HG03354 (cell line): ENCODE measurements around the gene MEIS1.
"Not testable (repeated sequence)": the region's sequence is repeated elsewhere in the genome, so short reads cannot be mapped to it uniquely, and the experiment has no call there.

ENCODE experiments used
- ATAC-seq: cut with Tn5 transposase; IDR thresholded peaks from one replicate; pipeline ENCODE4 v1.9.1; 2021; ENCODE audit warnings: mild to moderate bottlenecking; ENCODE audit not compliant: unreplicated experiment, poor library complexity, severe bottlenecking

Gene MEIS1

DNA sequence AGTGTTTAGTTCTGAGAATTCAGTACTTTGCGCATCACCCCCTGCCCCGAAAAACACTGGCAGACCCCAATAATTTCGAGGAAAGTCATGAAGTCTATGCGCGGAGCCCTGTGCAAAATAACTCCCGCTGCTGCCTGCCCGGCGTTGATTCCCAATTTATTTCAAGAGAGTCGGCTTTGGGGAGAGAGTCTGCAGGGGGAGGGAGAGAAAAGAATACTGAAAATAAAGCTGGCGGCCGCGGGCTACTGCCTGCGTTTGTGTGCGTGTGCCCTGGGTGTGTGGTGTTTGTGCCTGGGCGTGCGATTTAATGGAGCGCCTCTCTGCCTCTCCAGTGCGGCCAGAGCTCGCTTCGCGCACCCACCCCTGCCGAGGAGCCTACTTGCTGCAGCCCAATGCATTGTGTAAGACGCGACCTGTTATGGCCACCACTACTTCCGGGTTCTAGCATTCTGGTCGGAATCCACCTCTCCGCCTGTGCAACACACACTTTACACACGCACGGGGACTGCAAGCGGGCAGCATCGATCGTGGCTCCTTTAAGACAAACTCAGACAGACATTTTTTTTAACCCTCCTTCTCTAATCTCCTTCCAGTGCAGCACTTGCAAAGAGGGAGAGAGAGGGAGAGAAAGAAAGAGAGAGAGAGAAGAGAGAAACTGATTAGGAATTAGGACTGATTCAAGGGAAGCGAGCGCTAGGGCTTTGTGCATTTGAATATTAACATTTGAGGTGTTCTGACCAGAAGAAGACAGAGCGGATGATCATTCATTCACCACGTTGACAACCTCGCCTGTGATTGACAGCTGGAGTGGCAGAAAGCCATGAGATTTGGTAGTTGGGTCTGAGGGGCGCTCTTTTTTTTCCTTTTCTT lies at the start of gene MEIS1:
MEIS1 (plus strand) TSS at position 447 of the 870 bp plus-strand sequence. CDS start 732 bp downstream, outside the sequence.
- ATAC-seq: peak; percentile 79

DNA sequence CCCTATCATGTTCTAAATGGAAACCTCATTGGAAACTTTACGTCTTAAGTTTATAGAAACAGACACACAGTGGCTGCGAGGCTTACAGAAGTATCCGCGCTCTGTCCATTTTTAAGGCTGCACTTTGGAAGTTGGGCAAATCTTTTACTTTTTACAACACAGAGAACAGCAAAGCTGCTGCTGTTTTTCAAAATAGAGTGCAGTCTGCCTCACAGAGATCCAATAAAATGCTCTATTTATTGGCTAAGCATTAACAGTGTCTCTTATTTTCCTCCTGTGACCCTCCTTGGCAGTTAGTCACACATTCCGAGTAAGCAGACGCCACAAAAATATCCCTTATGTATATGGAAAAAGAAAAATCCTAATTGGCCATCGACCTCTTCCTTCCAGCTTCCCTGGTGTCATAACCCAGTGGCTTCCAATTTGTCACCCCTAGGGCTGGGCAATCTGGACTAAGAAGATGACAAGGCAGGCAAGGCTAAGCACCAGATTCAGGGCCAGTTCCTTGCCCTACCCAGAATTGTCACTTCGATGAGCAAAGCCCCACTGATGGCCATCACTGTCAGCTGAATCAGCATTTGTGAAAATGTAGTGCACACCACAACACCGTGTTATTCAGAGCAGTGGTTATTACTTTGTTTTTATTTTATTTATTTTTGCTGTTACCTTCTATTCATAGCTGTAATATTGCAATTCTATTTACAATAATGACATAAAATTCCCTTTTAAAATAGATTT lies 47.7 kb upstream of the MEIS1 start:
- ATAC-seq: no peak

DNA sequence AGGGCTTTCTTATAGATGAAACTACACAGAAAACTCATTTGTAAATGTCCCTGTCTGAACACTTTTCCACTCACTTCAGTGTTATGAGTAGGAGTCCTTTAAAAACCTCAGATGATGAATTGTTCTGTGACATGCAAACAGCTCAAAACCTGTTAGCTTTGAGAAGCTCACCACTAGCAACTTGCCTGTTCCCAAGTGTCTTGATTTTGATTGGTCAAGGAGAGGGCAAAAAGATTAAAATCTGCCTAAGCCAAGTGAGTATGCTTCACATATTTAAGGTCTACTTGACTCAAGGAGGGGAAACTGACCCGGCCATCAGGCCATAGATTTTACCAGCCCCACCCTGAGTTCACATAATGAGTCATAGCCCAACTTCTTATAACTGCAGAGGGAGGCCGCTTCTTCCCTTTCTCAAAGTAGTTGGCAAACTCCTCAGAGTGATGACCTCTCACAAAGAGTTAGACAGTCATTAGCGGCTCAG lies 45.2 kb upstream of the MEIS1 start:
- no peak for ATAC-seq

DNA sequence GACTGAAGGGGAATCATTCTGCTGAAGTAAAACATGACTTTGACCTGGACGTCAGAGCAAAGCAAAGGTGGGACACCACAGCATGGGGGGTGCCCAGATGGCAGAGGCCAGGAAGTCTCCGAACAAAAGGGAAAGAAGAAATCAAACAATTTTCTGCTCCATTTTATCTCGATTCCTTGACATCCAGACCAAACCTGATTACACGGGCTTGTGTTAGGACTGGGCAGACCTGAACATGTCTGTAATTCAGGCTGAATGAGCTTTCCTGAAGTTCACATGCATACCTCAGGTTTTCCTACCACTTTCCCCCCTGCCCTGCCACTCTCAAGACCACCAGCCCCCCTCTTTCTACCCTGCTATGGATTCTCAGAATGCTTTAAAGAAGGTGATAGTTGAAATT lies 44.8 kb upstream of the MEIS1 start:
- no peak for ATAC-seq

DNA sequence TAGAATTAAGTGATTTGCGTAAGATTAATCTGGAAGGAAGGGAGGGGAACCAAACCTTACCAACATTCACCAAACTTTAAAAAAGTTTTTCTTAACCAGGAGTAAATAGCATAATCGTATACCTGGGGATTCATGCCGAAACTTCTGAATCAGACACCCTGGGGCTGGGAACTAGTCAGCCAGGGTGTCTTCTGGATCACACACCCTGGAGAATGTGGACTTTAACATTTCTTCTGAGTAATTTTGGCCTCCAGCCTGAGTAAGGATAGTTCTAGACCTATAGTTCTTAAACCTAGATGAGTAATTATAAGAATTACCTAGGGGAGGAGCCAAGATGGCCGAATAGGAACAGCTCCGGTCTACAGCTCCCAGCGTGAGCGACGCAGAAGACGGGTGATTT lies 44.1 kb upstream of the MEIS1 start:
- ATAC-seq: no peak

DNA sequence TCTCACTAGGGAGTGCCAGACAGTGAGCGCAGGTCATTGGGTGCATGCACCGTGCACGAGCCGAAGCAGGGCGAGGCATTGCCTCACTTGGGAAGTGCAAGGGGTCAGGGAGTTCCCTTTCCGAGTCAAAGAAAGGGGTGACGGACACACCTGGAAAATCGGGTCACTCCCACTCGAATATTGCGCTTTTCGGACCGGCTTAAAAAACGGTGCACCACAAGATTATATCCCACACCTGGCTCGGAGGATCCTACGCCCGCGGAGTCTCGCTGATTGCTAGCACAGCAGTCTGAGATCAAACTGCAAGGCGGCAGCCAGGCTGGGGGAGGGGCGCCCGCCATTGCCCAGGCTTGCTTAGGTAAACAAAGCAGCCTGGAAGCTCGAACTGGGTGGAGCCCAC lies 43.7 kb upstream of the MEIS1 start:
- not testable (repeated sequence) for ATAC-seq

DNA sequence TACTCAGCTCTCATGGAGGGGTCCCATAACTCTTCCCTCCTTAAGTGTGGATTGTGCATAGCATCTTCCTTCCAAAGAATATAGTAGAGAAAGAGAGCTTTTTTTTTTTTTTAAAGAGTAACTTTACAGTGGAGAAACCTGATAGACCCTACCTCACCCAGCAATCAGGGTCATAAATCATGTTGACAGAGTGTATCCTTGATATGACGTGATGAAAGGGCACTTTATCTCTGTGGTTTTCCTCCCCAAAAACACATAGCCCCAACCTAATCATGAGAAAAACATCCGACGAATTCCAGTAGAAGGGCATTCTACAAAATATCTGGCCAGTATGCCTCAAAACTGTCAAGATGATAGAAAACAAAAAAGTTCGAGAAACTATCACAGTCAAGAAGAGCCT lies 29.5 kb upstream of the MEIS1 start:
- ATAC-seq: no peak

DNA sequence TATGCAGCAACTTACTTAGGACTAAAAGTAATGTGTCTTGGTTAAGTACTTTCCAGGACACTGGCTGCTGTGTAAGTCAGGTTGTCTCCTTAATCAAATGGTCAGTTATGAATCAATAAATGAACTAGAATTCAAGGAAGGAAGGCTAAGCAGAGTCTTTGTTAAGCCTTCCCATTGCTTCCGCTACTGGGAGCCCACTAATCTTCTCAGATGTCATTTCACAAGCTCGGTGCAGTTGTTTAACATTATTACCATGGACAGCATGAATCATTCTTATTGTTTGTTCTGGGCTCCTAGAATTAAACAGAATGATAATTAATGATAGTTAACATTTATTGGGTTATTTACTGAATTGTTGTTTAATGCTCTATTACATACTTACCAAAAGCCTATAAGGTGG lies 26.0 kb upstream of the MEIS1 start:
- ATAC-seq: no peak

DNA sequence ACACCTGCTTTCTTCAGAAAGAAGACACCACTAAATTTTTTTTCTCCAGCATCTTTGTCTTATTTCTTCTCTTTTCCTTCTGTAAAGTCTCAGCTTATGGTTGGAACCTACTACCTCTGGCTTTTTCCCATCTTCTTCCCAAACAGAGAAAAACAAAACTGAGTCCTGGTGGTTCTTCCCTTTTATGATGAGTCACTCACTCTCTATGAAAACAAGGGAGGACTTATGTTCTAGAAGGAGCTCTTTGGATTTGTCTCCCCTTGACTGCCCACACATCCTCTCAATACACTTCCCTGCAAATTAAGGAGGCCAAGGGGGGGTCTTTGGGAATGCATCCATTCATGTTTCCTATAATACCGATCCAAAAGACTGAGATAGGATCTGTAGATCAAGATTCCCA lies 22.1 kb upstream of the MEIS1 start:
- no peak for ATAC-seq

DNA sequence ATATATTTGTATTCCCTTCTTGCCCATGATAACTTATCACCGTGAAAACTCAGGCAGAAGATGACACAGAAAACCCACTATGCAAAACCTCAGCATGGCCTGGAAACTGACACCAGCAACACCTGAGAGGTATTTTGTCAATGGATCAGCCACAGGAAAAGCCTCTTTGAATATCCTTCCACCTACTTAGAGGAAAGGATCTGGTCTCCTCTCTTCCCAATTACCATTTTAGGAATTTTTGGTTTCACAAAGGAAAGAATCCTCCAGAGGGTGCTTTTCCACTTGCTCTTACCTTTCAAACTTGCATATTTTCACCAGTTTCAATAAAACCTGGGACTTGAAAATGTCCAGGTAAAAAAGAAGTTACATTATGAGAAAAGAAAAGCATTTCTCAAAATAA lies 20.0 kb upstream of the MEIS1 start:
- no peak for ATAC-seq

DNA sequence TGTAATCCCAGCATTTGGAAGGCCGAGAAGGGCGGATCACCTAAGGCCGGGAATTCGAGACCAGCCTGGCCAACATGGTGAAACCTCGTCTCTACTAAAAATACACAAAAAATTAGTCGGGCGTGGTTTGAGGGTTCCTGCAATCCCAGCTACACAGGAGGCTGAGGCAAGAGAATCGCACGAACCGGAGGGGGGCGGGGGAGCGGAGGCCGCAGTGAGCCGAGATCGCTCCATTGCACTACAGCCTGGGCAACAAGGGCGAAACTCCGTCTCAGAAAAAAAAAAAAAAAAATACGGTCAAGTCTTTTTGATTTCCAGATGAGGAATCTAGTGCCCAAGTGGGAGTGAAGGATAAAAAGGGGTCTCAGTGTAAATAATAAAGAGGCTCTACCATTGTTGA lies 16.5 kb upstream of the MEIS1 start:
- ATAC-seq: no peak

DNA sequence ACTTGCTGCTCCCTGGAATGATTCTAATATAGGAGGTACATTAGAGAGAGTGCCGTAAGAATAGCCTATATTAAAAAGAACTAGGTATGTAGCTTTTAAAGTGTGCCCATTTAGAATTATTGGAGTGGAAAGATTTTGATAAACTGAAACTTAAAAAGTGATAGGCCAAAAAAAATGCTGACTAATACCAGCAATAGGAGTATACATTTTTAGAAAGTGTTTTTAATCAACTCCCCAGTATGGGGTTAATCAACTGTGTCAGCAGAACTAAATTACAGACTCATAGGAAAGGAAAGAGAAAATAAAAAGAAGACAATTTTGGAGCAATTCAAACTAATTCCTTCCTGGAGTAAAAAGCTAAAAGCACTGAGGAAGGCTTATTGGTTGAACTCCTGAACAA lies 13.3 kb upstream of the MEIS1 start:
- no peak for ATAC-seq

DNA sequence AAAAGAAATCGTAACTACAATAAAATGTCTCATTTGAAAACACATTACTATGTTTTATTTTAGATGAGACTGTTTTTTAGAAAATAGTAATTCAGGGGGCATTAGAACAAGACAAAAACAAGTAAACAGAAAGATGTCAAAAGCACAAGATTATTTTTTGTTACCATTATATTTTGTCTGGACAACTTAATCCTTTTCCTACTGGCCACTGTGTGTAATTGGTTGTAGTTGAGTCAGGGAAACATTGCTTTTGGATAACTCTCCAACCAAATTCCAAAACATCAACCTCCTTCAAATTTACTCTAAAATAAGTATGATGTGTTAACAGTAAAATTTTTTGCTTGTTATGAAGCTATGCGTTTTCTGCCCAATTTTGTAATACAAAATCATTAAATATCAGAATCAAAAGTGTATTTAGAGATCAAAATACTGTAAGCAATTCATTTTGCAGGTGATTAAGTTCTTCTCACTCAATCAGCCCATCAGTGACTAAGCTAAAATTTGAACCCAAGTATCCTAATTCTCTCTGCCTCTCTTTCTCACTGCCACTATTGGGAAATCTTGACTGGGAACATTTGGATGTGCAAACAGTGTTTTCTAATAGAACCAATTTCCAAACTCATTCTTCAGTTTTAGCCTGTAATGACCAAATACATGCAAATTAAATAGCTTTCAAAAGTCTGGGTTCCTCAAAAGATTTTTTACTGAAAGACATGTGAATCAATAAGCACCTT lies 11.4 kb upstream of the MEIS1 start:
- ATAC-seq: no peak

DNA sequence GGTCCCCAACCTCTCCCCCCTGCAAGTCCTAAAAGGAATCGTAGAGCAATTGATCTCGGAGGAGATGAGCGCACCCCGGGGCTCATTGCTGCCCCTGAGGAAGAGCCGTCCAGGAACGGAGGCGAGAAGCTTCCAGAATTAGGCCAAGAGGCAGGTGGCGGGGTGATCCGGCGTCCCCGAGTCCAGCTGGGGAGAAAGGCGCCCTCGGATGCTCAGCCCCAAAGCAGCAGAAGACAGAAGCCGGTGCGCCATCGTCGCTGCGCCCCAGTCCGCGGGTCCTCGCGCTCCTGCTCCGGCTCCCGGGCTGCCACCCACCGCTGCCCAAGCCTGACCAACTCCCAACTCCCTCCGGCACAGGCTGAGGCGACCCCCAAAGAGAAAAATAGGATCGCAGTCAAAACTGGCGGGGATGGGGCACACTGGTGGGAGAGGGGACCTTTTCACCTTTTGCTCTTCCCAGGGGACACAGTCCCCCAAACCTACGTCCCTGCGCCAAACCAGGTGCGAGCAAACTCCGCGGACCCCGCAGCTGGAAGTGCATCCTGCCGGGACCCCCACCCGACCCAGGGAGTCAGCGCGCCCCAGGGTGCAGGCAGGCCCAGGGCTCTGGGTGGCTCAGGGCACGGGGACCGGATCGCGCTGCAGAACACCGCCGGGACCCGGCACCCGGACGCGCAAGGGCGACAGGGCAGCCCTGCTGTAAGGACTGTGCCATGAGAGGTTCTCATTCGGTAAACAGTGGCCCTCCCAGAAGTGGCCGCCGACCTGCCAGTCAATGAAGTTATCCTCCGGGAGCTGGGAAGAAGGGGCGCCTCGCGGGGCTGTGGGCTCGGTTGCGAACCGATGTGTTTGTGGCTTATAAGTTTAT lies 8.4 kb upstream of the MEIS1 start:
- no peak for ATAC-seq

DNA sequence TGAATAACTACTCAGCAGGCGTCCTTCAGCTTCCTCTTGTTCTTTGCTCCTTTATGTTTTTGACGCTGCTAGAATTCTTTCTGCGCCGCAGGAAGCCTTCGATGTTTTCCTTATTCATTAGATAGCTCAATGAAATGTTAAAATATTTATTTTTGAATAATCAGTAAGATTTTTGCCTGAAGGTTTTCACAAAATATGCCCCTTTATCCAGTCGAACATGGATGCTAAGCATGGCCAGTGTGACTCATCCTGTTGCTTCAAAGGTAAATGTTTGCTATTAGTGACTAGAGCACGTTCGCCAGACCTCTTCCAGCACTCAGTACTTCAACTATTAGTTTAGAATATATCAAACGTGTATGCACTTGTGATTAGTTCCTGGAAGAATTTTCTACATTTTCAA lies 7.6 kb upstream of the MEIS1 start:
- no peak for ATAC-seq

DNA sequence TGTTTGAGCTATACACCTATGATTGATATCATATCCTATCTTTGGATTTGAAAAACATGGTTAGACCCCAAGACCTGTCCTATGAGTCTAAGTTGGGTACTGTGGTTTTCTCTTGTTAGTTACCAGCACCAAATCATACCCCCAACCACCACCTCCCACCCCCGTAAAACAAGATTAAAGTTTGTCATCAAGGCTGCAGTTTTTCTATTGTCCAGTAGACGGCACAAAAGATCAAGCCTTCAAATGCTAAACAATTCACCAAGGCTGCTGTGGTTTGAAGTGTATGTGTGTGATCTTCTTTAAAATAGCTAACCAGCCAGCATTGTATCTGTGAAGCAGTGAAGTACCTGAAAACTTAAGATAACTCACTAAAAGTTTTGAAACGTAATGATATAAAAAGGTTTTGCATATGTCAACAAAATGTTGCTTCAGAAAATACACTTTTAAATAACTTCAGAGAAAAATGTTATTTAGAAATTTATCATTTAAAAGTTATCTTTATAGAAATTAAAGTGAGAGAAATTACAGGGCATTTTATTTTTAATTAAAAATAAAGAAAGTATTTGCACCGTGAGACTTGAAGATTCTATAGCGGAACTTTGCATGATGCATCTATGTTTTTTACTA lies 5.8 kb upstream of the MEIS1 start:
- ATAC-seq: peak; percentile 58

DNA sequence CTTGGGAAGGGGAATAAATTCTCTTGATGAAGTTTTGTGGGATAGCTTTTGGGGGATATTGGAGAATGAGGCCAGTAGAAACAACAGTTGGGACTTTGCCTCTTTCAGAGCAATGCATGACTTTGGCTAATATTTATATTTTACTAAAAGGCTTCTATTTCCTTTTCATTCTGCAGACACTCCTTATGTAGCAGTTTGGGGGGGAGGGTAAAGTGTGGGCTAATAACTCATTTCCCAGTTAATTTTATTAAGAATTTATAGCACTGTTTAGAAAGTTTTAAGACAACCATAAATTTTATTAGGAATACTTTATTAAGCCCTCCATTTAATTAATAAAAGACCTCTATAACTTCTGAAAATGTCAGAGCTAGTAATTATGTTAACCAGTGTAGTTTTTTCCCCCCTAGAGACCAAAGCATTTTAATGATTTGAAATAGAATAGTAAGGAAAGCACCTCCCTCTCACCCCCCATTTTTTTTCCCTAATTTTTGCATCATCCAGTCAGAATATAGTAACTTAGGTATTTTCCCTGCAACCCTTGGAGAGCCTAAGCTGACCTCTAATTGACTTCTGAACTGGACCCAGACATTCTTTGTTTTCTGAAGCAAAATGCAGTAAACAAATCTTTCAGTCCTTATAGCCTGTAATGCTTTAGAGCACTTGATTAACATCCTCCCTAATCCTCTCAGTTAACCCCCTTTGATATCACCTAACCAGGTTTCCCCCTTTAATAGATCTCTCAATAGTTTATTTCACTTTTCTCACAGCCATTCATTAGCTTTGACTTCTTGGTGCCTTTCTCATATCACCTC lies 5.0 kb upstream of the MEIS1 start:
- no peak for ATAC-seq
